Measurements from ENCODE around the gene TARS3.

- TF ChIP-seq, protein P1, sequence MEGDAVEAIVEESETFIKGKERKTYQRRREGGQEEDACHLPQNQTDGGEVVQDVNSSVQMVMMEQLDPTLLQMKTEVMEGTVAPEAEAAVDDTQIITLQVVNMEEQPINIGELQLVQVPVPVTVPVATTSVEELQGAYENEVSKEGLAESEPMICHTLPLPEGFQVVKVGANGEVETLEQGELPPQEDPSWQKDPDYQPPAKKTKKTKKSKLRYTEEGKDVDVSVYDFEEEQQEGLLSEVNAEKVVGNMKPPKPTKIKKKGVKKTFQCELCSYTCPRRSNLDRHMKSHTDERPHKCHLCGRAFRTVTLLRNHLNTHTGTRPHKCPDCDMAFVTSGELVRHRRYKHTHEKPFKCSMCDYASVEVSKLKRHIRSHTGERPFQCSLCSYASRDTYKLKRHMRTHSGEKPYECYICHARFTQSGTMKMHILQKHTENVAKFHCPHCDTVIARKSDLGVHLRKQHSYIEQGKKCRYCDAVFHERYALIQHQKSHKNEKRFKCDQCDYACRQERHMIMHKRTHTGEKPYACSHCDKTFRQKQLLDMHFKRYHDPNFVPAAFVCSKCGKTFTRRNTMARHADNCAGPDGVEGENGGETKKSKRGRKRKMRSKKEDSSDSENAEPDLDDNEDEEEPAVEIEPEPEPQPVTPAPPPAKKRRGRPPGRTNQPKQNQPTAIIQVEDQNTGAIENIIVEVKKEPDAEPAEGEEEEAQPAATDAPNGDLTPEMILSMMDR (IDR thresholded peaks at IDR 0.05; ENCODE audit: borderline replicate concordance, extremely low read depth, low read length, poor library complexity, severe bottlenecking): no peak
- TF ChIP-seq EZH2 (IDR thresholded peaks at IDR 0.05; ENCODE audit: borderline replicate concordance, low read depth, low read length, severe bottlenecking): no peak
Observed at GRCh38 chr15:101733545-101733944, 9.3 kb upstream of the TARS3 start.

All from DND-41 (cell line).